ENCODE data around the gene ATP8A1.

Gene ATP8A1

DNA sequence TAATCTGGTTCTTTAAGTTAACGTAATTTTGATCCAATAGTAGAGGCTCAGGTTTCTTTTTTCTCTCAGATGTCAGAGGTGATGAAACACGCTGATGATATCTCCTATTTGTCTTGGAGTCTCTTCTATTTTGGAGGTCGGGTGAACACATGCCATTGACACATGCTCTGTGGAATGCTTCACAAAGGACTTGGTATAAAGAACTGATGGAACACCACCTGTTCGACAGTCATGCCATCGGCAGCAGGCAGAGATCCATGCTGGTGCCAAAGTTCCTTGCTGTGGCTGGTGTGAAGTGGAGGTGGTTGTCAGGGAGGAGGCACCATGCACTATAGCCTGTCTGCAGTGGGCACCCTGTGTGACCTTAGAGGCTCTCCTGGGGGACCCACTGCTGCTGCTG, 94.9 kb downstream of the ATP8A1 start:
- DNase-seq: no peak

DNA sequence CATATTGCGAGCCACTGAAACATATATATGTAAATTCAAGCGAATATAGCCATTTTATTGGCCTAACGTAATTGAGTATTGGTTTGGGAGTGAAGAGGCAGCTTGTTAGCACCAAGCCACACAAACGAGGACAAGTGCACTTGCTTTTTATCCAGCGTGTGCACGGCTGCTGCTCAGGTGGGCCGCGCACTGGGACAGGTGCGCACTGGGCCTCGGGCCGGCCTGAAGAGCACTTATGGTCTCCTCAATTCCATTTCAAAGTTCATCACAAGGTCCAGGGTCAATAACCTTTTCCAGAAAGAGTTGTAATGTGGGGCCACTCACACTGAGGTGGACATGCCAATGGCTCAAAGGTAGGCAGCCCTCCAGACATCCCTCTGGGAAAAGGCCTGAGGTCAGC, 95.9 kb downstream of the ATP8A1 start:
- no peak for DNase-seq

DNA sequence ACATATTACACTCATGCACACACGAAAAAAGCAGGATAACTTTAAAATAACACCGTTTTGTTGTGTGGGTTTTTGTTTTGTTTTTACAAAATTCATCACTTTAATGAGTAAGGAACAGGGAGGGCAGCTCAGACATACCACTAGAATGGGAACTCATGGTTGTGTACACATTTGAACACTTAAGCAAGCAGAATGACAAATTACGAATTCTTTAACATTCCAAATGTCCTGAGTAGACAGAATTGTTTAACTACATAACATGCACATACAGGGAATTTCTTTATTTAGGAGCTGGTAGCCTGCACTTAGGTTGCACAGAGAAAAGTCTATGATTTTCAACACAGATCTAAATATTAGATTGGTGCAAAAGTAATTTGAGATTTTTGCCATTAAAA, 96.4 kb downstream of the ATP8A1 start:
- DNase-seq: no peak

DNA sequence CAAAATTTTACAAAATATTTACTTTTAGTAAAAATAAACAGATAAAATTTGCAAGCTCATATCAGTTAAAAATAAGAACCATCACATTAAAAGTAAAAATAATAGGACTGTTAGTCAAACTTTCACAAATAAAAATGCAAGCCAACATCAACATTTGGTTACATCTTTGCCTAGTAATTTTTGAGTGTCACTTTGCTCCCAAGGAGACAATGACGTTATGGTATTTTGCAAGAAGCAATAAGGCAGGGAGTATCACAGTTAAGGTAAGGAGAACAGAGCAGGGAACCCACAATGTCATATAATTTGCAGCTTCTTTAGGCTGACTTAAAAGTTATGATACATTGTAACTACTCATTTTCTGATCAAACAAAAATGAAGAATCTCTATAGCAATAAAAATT, 98.7 kb downstream of the ATP8A1 start:
- no peak for DNase-seq

DNA sequence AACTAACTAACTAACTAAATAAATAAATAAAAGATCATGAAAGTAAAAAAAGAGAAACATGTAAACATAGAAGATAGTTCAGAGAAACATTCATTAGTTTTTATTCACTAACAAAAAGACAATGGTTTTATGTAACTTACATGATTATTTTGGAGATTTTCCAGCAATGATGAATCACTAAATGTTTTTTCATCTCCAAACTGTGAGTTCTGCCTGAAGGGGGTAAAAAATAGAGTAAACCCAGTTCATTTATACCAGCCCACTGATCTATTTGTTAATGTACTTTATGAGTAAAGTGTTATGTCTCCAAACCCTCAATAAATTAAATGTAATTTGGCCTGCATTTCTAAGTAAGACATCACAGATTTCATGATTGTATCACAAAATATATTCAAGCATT, 101.1 kb downstream of the ATP8A1 start:
- no peak for DNase-seq

DNA sequence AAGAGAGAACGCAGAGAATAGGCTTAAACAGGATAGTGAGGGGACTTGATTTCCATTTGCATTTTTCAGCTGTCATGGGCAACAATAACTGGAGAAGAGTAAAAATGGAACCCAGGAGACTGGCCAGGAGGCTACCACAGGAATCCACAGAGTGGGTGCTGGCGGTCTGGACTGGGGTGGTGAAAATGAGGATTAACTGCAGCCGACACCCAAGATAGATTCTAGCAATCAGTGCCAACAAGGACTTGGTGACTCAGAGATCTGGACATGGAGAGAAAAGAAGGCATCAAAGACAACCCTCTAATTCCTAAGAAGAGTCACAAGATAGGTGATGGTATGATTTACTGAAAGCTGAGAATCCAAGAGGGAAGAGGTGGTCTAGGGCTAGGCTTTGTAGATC, 102.8 kb downstream of the ATP8A1 start:
- DNase-seq: no peak

DNA sequence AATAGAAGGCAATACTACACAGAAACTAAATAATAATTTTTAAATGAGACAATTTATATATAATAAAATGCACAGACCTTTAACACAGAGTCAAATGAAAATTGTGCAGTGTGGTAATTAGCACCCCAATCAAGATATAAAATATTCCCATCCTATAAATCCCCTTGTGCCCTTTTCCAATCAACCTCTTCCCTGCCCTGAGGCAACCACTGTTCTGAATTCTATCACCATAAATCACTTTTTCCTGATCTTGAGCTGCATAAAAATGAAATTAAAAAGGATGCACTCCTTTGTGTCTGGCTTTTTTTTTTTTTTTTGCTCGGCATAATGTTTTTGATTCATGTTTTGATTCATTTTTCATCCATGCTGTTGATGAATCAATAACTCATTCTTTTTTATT, 107.0 kb downstream of the ATP8A1 start:
- no peak for DNase-seq

DNA sequence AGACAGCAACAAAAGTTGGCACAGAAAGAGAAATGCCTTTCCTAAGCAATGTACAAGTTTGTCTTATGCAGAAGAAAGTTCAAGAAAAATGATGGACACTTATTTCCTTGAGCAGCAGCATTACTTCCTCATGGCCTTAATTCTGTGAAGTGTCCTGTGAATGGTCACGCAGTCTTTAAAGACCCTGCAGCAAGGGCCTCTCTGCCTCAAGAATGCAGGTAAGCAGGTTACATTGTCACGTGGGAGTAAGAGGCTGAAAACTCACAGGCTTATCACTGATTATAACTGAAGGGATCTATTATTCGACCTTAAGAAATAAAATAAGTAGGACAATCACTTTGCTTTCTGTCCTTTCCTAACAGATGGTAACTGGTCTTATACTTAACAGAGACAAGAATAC, 109.1 kb downstream of the ATP8A1 start:
- no peak for DNase-seq

DNA sequence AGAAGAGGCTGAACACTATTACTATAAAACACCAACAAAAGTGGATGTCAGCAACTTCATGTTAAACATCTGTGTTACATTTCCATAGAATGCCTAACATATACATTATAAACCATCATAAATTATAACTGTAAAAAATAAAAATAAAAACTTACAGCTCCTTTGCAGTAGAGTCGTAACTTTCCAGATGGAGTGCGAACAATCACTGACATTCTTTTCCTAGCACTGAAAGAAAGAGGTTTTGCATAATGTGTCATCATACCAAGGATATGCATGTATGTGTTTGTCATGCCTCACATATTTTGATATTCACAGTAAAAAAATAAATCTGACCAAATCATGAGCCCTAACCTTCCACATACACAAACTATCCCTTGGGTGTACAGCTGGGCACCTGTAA, 113.1 kb downstream of the ATP8A1 start:
- DNase-seq: no peak

DNA sequence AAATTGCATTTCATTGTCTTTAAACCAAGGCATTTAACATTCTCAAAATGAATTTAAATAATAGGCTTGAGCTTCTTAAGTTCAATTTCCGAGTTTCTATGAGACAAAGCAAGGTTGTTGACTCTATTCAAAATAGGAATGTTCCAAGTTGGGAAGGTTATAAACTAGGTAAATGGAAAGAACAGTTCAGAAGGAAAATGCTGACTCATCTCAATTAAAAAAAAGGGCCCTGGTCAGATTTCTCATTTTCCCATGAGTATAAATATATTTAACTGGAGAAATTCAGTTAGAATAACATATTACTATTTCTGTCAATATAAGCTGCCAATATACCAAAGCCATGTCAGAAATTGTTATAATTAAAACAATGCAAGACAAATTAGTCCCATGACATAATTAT, 113.8 kb downstream of the ATP8A1 start:
- no peak for DNase-seq

DNA sequence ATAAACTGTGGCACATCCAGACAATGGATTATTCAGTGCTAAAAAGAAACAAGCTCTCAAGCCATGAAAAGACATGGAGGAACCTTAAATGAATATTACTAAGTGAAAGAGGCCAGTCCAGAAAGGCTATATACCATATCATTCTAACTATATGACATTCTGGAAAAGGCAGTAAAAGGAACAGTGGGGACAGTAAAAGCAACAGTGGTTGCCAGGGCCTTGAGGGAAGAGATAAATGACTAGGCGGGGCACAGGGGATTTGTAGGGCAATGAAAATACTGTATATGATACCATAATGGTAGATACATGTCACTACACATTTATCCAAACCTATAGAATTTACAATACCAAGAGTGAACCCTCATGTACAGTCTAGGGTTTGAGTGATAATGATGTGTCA, 115.3 kb downstream of the ATP8A1 start:
- no peak for DNase-seq

DNA sequence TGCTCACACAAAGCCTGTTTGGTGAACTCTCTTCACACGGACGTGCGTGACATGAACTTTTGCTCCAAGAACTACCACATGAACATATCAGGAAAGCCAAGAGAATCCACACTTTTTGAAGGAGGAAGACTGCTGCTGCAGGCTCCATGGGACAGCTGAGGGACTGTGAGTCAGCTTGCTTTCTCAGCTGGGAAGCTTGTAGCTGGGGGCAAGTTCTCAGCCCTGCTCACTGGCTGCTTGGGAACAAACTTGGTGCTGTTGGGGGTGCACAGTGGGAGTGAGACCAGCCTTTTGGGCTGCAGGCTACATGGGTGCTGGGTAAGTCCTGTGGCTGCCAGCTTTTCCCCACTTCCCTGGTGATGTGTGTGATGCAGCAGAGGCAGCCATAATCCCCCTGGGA, 123.9 kb downstream of the ATP8A1 start:
- no peak for DNase-seq

DNA sequence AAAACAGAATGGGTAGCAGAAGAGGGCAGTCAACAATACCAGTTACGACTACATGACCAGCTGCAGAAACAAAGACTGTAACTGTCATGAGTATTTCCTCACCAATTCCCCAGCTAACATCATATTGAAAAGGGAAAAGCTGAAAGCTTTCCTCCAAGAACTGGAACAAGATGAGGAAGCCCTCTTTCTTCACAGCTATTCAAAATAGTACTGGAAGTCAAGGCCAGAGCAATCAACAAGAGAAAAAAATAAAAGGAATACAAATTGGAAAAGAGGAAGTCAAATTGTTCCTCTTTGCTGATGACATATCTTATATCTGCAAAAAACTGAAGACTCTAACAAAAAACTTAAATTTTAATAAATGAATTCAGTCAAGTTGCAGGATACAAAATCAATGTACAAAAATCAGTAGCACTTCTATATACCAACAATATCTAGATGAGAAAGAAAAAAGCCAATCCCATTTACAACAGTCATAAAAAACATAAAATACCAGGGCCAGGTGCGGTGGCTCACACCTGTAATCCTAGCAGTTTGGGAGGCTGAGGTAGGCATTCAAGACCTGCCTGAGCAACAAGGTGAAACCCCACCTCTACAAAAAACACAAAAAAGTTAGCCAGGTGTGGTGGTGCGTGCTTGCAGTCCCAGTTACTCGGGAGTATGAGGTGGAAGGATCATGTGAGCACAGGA, 125.4 kb downstream of the ATP8A1 start:
- DNase-seq: no peak

DNA sequence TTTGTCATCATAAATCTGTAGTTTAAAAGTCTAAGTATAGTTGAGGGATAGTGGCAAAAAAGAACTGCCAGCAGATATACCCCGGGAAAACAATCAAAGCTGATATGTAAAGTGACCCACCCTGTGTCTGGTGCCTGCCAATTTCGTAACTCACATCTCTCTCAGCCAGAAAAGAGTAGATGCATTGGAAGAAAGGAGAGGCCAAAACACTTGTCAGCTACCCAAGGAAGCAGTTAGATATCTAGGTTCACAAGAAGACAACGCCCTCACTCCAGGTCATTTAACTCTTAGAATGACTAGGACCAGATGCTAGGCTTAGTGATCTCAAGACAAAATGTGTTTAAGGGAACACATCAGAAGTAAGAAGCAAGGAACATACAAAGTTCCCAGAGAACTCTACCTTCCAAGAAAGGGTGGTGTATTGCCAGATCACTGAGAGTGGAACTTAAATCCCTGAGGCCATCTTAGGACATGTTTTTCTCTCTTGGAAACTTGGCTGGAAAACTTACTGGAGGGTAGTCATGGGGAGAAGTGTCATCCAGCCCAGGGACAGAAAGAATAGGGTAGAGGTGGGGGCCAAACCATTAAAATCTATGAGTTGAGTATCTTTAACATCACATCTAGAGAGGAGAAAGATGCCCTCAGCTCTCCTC, 133.7 kb downstream of the ATP8A1 start:
- DNase-seq: no peak

DNA sequence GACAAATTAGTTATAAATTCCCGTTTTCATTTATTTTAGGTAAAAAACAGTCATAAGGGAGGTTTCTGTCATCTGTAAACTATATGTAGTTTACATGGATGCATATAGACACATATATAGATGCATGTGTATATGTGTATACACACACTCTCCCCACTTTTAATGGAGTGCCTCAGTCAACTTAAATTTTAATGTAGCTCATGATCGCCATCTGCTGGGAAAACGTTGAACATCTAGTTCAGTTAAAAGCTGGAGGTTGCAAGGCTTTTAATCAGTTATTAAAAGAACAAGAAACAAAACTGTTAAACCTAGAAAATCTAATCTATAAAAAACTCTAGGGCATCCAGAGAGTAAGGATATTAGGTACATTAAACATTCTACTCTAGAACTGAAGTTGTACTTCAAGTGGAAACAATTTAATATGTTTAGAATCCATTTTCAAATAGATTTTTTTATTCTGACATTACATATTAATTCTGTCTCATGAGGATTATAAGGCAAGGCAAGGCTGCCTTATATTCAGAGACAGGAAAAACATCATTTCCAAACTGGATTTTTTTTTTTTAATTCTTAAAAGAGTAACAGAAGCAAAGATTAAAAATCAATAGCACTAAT, 137.0 kb downstream of the ATP8A1 start:
- peak; percentile 12 for DNase-seq

DNA sequence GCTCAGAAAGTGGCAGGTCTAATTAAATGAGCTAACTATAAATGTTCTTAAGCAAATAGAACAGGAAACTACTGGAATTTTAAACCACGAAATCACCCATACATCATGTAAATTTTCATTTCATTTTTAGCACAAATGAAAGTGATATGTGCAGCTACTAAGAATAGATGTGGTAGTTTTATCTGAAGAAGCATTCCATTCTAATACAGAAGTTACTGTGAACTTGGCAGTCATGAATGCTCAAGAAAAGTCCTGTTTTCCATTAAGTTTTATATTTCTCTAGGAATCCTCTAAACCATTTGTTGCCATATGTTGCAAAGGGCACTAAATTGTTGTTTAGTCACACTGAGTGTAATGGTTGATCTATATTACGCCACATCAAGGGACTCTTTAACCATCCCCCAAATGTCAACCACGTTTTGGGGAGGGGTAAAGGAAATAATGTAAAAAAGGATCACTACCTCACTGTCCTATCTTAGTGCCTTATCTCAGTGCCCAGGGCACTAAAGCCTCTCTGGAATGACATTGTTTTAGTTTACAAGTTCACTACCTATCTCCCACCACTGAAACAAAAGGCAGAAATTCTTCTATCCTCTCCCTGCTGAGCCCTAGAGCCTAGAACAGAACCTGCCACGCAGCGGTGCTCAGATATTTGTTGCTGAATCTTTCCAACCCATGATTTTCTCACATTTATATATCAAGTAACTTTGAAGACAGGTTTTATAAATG, 141.6 kb downstream of the ATP8A1 start:
- DNase-seq: no peak

DNA sequence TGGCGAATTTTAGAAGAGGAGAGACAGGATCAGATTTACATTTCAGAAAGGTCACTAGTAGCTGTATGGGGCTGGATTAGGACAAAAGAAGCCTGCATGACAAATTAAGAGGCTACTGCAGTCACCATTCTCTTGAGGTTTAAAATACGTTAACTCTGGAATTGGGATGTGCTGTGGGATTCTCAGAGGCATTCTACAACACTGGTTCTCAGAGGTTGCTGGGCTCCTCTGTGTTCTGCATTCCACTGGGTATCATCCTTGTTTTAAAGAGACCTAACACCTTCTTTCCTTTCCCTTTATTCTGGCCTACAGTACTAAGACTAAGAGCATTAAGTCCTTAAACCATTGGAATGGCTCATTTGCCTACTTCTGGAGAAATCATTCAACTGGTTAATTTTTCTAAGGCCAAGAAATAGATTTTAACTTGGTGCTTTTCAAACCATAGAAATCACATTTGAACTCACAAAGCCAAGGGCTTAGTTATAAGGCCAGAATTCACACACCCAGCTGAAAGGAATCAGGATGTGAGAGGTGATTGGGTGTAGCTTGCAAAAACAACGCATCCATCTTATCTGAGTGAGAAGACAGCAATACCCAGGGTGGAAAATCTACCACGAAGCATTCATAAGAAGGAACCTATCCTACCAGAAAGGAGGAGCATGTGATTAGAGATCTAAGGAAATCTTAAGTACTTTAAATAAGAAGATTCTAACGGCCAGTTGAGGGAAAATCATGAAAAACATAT, 143.0 kb downstream of the ATP8A1 start:
- DNase-seq: no peak

DNA sequence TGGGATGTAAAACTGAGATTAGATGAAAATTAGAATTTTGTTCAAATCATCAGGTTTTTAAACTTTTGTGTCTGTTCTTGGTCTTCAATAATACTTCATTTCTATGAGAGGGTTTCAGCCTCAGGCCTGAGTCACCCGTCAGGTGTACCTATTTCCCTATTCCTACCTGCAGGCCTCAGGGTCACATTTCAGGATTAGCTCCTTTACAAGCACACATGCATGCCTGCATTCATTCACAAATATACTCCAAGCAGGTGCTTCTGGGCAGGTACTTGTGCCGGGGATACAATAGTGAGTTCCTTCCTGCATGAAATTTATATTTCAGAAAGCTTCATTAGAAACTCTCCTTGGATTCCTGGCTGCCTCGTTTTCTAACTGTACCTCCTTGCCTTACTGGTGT, 144.7 kb downstream of the ATP8A1 start:
- DNase-seq: no peak

DNA sequence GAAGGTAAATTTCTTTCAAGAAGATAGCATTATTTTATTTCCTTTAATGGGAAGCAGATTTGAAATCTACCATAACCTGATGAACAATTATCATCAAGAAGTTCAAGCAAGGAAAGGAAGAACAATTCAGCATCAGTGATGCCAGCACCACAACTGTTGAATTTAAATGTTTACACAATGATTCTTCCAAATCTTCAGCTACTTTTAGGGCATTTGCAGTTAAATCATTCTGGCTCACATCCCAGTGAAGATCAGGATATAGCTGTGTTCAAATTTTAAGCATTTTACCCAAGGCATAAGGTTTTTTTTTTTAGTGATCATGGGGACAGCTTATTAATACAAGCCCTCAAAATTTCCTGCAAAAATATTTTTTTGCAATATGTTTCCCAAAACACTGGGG, 146.7 kb downstream of the ATP8A1 start:
- DNase-seq: no peak

DNA sequence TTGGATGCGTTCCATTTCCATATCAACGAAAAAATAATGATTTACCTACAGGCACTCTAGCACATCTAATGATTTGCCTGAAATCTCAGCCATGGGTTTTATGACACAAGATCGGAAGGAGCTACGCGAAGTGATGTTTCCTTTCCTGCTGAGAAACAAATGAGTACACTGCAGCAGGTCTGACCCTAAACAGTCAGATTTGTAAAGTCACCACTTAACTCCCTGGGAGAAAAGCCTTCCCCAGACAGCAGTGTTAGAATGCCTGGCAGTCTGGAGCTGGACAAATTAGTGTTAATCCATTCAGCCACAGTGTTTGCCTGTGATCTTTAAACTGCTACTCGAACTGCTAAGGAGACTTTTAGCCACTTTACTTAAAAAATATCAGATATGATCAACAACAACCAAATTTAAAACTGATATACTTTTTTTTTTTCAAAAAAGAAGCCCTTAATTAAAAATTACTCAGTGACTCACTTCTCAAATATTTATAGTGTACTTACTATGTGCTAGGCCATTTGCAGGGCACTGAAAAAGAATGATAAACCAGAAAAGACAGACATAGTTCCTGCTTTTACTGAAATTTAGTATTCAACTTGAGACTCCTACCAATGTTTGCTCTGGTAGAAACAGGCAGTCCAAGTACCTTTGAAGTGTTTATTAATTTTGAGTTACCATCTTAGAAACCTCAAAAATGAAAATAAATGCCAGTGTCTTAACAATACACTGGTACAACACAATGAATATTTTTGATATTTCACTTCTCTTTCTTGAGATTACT, 155.1 kb downstream of the ATP8A1 start:
- no peak for DNase-seq

DNA sequence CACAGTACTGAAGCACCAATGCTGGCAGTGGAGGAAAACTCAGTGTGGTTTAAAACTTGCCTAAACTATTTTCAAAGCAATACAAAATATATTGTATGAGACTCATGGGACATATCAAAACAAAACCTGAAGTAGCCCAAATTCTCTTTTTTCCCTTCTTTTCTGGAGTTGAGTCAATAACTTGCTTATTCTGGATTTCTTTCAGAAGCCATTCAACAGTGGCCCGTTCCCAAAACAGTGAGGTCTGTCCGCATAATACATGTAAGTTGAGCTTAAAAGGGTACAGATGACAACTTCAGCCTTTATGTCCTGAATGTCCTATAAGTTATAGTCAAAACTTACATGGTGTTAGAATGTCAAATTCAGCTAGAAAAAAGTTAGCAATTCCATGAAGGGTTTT, 158.9 kb downstream of the ATP8A1 start:
- DNase-seq: no peak

DNA sequence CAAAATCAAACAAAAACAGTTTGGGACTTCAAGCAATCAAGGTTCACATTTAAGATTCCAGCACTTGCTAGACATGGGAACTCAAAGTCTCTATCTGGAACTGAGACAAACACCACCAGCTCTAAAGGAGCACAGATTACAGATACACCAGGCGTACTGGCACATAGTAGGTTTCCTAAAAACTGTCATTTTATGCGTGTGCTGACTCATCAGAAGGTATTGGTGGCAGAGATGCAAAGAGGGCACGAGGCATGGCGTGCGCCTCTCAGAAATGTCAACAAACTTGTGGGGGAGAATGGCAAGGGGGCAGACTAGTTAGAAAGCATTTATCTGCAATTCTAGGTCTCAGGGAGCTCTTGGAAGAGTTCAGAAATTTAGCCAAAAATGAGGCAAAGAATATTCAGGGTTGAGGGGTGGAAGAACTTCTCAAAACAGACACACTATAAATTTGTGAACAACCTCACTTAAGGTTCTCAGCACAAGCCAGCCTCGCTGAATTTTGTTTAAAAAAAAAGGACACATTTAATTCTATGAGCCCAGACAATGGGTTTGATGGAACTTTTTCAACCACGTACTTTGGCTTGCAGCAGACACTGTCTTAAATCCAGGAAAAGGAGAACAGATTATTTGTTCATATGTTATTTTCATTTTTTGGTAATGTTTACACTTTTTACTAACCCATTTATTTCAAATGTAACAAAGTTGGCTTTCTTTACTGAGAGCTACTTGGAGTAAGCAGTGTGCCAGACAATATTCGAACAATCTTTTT, 159.6 kb downstream of the ATP8A1 start:
- DNase-seq: no peak
